Measurements from ENCODE around the gene NR1H4.

- no peak for TF ChIP-seq CTCF (IDR thresholded peaks at IDR 0.05)
- no peak for TF ChIP-seq ZFX (IDR thresholded peaks at IDR 0.05; ENCODE audit: borderline replicate concordance)
Measured at GRCh38 chr12:100534625-100535227, 61.1 kb downstream of the NR1H4 start.
